Measurements from ENCODE around the gene AHNAK.
"Not testable (repeated sequence)": the region's sequence is repeated elsewhere in the genome, so short reads cannot be mapped to it uniquely, and the experiment has no call there.

The AHNAK gene

DNA sequence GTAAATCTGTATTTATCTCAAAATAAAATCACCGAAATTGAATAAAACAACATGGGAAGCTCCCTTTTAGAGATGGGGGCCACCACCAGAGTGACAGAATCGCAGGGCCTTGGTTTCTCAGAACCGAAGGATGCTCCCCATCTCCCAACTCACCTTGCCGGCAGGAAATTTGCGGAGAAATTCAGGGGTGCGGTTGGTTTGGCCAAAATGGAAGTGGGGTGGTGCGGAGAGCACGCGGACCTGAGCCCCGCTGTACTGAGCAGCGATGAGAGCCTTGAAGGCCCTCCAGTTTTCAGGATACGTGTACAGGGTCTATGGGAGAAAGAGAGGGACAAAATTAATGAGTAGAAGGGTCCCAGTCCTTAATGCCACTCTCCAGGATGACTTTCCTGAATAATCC is 25.8 kb upstream of the AHNAK start:
- Histone ChIP-seq H3K36me3 (ENCODE audit: control insufficient read depth in 1 of 2, insufficient read depth in 2 of 2, low read length in 2 of 2) (peaks cover 25 to 61% of the 10 kb centered on the region in 2 donors), H3K4me1 (ENCODE audit: control insufficient read depth in 1 of 2, insufficient read depth in 2 of 2, low read length in 2 of 2) (peaks cover 27 to 31% of the 10 kb centered on the region in 2 donors), H3K9me3 (ENCODE audit: control insufficient read depth in 1 of 2, low read length in 2 of 2) (no peaks in the 10 kb centered on the region), H3K27ac (ENCODE audit: low read depth, low read length) (no peak overlapping the region), H3K4me3 (ENCODE audit: low read depth in 1 of 2, low read length in 2 of 2) (peak overlapping the region; percentile 90 to 97), H3K9ac (ENCODE audit: low read depth in 1 of 2, low read length in 2 of 2) (peak overlapping the region; percentile 78 to 84), H3K27me3 (ENCODE audit: control insufficient read depth in 1 of 2, insufficient read depth in 2 of 2, low read length in 2 of 2) (no peaks in the 10 kb centered on the region)

DNA sequence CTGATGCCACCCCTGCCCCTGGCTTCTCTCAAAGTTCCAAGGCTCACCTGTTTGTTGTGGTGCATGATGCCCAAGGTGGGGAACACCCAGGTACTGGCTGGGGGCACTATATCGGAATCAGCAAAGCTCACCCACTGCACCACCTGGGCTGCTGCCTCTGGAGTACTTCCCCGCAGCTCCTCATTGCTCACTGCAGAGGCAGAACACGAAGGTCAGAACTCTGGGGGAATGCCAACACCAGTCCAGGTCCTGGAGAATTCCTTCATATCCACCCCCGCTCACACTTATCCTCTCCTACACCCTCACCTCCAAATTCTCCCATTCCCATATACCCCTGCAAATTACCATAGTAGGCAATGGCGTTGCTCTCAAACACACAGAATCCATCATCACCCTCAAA is 24.9 kb upstream of the AHNAK start:
- H3K9ac ChIP-seq (ENCODE audit: low read depth in 1 of 2, low read length in 2 of 2) = not testable (repeated sequence)
- Histone ChIP-seq H3K4me1 (ENCODE audit: control insufficient read depth in 1 of 2, insufficient read depth in 2 of 2, low read length in 2 of 2) (peaks cover 24 to 27% of the 10 kb centered on the region in 2 donors), H3K36me3 (ENCODE audit: control insufficient read depth in 1 of 2, insufficient read depth in 2 of 2, low read length in 2 of 2) (peaks cover 35 to 61% of the 10 kb centered on the region in 2 donors)

DNA sequence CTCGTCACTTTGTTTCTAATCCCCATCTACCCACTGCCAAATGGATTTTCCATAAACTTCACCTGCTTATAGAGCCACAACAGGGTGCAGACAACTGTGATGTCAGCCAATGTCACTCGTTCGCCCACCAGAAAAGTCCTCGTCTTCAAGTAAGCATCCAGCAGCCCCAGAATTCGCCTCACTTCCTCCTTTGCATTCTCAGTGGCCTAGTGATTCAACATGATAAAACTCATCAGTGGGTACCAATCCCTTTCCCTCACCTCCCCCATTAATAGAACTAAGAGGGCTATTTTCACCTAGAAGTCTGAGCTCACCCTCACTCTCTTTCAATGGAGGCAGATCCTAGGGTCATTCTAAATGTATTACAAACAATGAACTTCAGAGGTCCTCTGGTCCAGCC is 24.3 kb upstream of the AHNAK start:
- H3K4me3 ChIP-seq (ENCODE audit: low read depth in 1 of 2, low read length in 2 of 2); H3K9ac ChIP-seq (ENCODE audit: low read depth in 1 of 2, low read length in 2 of 2); H3K9me3 ChIP-seq (ENCODE audit: control insufficient read depth in 1 of 2, low read length in 2 of 2); H3K27me3 ChIP-seq (ENCODE audit: control insufficient read depth in 1 of 2, insufficient read depth in 2 of 2, low read length in 2 of 2); H3K27ac ChIP-seq (ENCODE audit: low read depth, low read length): not testable (repeated sequence)
- peaks cover 24 to 31% of the 10 kb centered on the region in 2 donors for H3K4me1 ChIP-seq (ENCODE audit: control insufficient read depth in 1 of 2, insufficient read depth in 2 of 2, low read length in 2 of 2)
- H3K36me3 ChIP-seq (ENCODE audit: control insufficient read depth in 1 of 2, insufficient read depth in 2 of 2, low read length in 2 of 2) = peaks cover 35 to 61% of the 10 kb centered on the region in 2 donors

More for the DNA sequence above, 24.9 kb upstream of the AHNAK start:
- H3K9me3 ChIP-seq (ENCODE audit: control insufficient read depth in 1 of 2, low read length in 2 of 2); H3K27ac ChIP-seq (ENCODE audit: low read depth, low read length); H3K4me3 ChIP-seq (ENCODE audit: low read depth in 1 of 2, low read length in 2 of 2); H3K27me3 ChIP-seq (ENCODE audit: control insufficient read depth in 1 of 2, insufficient read depth in 2 of 2, low read length in 2 of 2): not testable (repeated sequence)

DNA sequence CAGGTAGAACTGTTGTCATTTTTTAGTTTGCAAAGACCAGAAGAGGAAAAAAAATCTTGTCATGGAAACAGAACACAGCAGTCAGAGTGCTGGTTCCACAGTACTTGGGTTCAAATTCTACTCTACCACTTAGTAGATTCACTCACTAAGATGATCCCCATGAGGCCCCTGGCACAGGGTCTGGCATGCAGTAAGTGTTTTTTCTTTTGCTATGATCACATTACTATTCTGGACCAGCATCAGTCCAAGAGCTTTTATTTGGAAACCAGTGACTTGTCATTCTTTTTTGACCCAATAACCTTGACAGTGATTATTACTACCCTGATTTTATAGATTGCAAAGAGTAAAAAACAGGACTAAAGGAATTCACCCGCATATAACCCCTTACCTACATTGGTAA is 23.0 kb upstream of the AHNAK start:
- Histone ChIP-seq H3K4me1 (ENCODE audit: control insufficient read depth in 1 of 2, insufficient read depth in 2 of 2, low read length in 2 of 2) (peaks cover 26 to 28% of the 10 kb centered on the region in 2 donors), H3K36me3 (ENCODE audit: control insufficient read depth in 1 of 2, insufficient read depth in 2 of 2, low read length in 2 of 2) (peaks cover 39 to 70% of the 10 kb centered on the region in 2 donors), H3K9ac (ENCODE audit: low read depth in 1 of 2, low read length in 2 of 2) (no peak overlapping the region), H3K27me3 (ENCODE audit: control insufficient read depth in 1 of 2, insufficient read depth in 2 of 2, low read length in 2 of 2) (no peaks in the 10 kb centered on the region), H3K4me3 (ENCODE audit: low read depth in 1 of 2, low read length in 2 of 2) (no peak overlapping the region), H3K9me3 (ENCODE audit: control insufficient read depth in 1 of 2, low read length in 2 of 2) (no peaks in the 10 kb centered on the region), H3K27ac (ENCODE audit: low read depth, low read length) (no peak overlapping the region)

DNA sequence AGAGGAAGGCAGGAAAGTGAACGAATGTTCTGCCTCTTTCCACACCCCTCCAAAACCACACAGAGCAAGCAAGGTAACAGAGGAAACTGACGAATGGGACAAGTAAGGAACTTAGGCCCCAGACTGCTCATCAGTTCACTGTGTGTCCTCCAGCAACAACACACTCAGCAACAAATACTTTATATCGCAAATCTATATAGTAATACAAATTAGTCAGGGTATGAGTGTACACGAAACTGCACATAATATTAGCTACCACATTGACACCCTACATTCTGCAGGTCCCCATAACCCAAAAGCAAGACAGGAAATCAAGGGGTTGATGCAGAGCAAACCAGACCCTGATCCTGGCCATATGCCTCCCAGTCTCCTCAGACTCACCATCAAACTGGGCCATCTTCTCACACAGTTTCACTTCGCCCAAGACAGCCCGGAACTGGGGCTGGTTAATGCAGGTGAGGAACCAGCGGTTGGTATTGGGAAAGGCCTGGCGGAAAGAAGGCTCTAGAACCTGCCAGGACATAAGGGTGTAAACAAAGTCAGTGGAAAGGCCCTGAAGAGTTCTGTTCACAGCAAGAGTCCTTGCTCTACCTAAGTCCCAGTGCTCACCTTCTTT is 20.5 kb upstream of the AHNAK start:
- Histone ChIP-seq H3K9me3 (ENCODE audit: control insufficient read depth in 1 of 2, low read length in 2 of 2) (no peaks in the 10 kb centered on the region), H3K27ac (ENCODE audit: low read depth, low read length) (no peak overlapping the region), H3K27me3 (ENCODE audit: control insufficient read depth in 1 of 2, insufficient read depth in 2 of 2, low read length in 2 of 2) (no peaks in the 10 kb centered on the region), H3K4me3 (ENCODE audit: low read depth in 1 of 2, low read length in 2 of 2) (no peak overlapping the region), H3K4me1 (ENCODE audit: control insufficient read depth in 1 of 2, insufficient read depth in 2 of 2, low read length in 2 of 2) (peaks cover 17 to 19% of the 10 kb centered on the region in 2 donors), H3K9ac (ENCODE audit: low read depth in 1 of 2, low read length in 2 of 2) (no peak overlapping the region), H3K36me3 (ENCODE audit: control insufficient read depth in 1 of 2, insufficient read depth in 2 of 2, low read length in 2 of 2) (peaks cover 47 to 84% of the 10 kb centered on the region in 2 donors)

DNA sequence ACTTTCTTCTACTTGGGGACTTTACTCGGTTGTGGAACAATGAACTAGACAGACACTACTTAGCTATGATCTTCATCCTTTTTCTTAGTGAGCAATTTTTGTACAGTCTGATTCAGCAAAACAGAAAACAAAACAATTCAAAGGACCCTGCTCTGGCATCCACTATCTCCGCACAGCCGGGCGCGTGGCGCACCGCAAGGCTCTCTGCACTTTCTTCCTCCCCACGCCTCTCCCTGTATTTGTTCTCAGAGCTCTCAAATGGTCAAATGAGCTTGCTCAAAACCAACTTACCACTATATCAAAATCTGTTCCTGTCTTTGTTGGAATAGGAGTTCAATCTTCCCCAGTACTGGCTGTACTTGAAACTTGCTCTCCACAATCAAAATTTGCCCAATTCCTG is 19.6 kb upstream of the AHNAK start:
- peaks cover 10 to 15% of the 10 kb centered on the region in 2 donors for H3K4me1 ChIP-seq (ENCODE audit: control insufficient read depth in 1 of 2, insufficient read depth in 2 of 2, low read length in 2 of 2)
- no peak overlapping the region for H3K27ac ChIP-seq (ENCODE audit: low read depth, low read length)
- H3K36me3 ChIP-seq (ENCODE audit: control insufficient read depth in 1 of 2, insufficient read depth in 2 of 2, low read length in 2 of 2) = peaks cover 38 to 80% of the 10 kb centered on the region in 2 donors

DNA sequence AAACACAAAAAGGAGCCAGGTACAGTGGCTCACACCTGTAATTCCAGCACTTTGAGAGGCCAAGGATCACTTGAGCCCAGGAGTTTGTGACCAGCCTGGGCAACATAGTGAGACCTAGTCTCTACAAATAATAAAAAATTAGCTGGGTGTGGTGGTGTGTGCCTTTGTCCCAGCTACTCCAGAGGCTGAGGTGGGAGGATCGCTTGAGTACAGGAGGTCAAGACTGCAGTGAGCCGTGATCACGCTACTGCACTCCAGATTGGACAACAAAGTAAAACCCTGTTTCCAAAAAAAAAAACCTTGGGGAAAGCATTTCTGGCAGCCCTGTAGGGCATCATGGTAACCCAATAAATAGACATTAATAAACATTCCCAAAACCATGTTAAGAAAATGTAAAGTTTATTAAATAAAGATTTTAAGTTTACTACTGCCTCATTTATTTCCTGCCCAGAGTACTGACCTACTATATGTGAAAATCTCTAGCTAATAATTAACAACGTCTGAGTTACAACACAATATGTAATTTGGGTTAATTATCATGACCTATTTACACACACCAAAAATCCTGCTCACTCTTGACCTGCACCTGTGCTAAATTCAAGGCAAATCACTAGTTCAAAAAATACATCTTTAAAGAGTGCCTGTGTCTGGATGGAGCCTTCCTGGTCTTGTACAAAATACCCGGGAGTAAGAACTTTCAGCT is 18.6 kb upstream of the AHNAK start:
- H3K27ac ChIP-seq (ENCODE audit: low read depth, low read length) = no peak overlapping the region
- no peak overlapping the region for H3K4me3 ChIP-seq (ENCODE audit: low read depth in 1 of 2, low read length in 2 of 2)
- H3K27me3 ChIP-seq (ENCODE audit: control insufficient read depth in 1 of 2, insufficient read depth in 2 of 2, low read length in 2 of 2) = no peaks in the 10 kb centered on the region
- no peaks in the 10 kb centered on the region for H3K9me3 ChIP-seq (ENCODE audit: control insufficient read depth in 1 of 2, low read length in 2 of 2)
- peaks cover 29 to 72% of the 10 kb centered on the region in 2 donors for H3K36me3 ChIP-seq (ENCODE audit: control insufficient read depth in 1 of 2, insufficient read depth in 2 of 2, low read length in 2 of 2)
- H3K9ac ChIP-seq (ENCODE audit: low read depth in 1 of 2, low read length in 2 of 2) = no peak overlapping the region
- H3K4me1 ChIP-seq (ENCODE audit: control insufficient read depth in 1 of 2, insufficient read depth in 2 of 2, low read length in 2 of 2) = peaks cover 13 to 23% of the 10 kb centered on the region in 2 donors

More for the DNA sequence above, 19.6 kb upstream of the AHNAK start:
- Histone ChIP-seq H3K9ac (ENCODE audit: low read depth in 1 of 2, low read length in 2 of 2) (no peak overlapping the region), H3K9me3 (ENCODE audit: control insufficient read depth in 1 of 2, low read length in 2 of 2) (no peaks in the 10 kb centered on the region), H3K27me3 (ENCODE audit: control insufficient read depth in 1 of 2, insufficient read depth in 2 of 2, low read length in 2 of 2) (no peaks in the 10 kb centered on the region), H3K4me3 (ENCODE audit: low read depth in 1 of 2, low read length in 2 of 2) (no peak overlapping the region)

DNA sequence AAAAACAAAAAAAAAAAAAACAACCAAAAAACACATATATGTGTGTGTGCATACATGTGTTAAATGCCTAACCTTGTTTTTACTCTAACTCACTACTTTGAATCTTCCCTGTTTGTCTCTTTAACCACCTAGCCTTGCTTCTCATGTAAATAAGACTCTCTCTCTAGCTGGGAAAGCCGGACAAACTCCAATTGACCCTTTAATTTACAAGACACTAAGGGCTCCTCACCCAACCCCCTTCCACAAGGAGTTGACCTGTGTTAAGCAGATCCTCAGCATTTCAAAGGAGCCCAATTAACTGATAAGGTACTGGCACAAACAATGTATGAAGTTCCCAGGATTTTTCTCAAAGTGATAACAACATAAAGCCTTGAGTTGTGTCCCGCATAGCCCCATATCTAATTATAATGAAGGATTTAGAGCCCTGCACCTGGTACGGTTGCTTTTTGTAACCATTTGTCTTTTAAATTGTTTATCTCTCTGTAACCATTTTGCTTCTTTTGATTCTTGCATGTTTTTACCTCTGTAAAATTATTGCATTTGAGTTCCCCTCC is 15.1 kb upstream of the AHNAK start:
- not testable (repeated sequence) for H3K9ac ChIP-seq (ENCODE audit: low read depth in 1 of 2, low read length in 2 of 2); H3K27ac ChIP-seq (ENCODE audit: low read depth, low read length); H3K27me3 ChIP-seq (ENCODE audit: control insufficient read depth in 1 of 2, insufficient read depth in 2 of 2, low read length in 2 of 2); H3K4me3 ChIP-seq (ENCODE audit: low read depth in 1 of 2, low read length in 2 of 2); H3K9me3 ChIP-seq (ENCODE audit: control insufficient read depth in 1 of 2, low read length in 2 of 2)
- Histone ChIP-seq H3K4me1 (ENCODE audit: control insufficient read depth in 1 of 2, insufficient read depth in 2 of 2, low read length in 2 of 2) (peaks cover 25 to 49% of the 10 kb centered on the region in 2 donors), H3K36me3 (ENCODE audit: control insufficient read depth in 1 of 2, insufficient read depth in 2 of 2, low read length in 2 of 2) (peaks cover 32 to 60% of the 10 kb centered on the region in 2 donors)

DNA sequence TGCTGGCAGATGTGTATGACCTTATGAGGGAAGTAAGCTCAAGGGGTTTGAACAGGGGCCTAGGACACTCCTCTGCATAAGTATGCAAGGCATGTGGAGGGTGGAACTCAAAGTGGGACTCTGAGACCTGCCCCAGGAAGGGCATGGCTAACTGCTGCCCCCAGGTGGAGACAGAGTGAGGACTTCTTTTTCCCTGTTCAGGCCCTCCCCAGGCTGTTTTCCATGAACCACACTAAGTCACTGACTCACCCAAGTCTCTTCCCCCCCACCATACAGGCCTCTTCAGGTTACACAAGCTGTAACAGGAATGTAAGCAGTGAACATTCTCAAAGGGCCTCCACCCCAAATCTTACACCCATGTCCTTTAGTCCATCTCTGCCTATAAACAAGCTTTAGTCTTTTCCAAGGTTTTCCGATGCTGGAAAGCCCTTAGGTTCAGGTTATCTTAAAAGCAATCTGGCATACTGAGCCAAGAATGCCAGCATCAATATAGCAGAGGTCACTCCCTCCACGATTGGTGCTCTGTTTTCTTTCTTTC is 14.0 kb upstream of the AHNAK start:
- H3K9ac ChIP-seq (ENCODE audit: low read depth in 1 of 2, low read length in 2 of 2) = no peak overlapping the region

DNA sequence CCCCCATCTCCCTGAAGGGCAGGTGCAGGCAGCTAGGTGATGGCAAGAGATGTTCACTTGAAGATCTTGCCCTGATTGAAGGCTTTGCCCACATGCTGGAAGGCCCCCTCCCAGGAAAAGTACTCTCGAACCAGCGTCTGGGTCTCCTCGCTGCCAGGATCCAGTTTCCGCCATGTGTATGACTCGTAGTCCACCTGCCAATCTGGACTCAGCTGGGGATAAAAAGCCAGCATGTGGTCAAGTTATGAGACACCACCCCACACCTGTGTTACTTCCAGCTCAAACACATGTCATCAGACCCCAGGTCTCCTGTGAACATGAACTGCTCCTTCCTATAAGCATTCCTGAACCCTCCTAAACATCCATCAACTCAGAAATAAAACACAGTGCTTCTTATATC is 13.0 kb upstream of the AHNAK start:
- not testable (repeated sequence) for H3K9me3 ChIP-seq (ENCODE audit: control insufficient read depth in 1 of 2, low read length in 2 of 2); H3K27me3 ChIP-seq (ENCODE audit: control insufficient read depth in 1 of 2, insufficient read depth in 2 of 2, low read length in 2 of 2); H3K4me3 ChIP-seq (ENCODE audit: low read depth in 1 of 2, low read length in 2 of 2); H3K27ac ChIP-seq (ENCODE audit: low read depth, low read length); H3K9ac ChIP-seq (ENCODE audit: low read depth in 1 of 2, low read length in 2 of 2)
- H3K36me3 ChIP-seq (ENCODE audit: control insufficient read depth in 1 of 2, insufficient read depth in 2 of 2, low read length in 2 of 2) = peaks cover 20 to 42% of the 10 kb centered on the region in 2 donors
- H3K4me1 ChIP-seq (ENCODE audit: control insufficient read depth in 1 of 2, insufficient read depth in 2 of 2, low read length in 2 of 2) = peaks cover 37 to 55% of the 10 kb centered on the region in 2 donors

More for the DNA sequence above, 14.0 kb upstream of the AHNAK start:
- Histone ChIP-seq H3K9me3 (ENCODE audit: control insufficient read depth in 1 of 2, low read length in 2 of 2) (no peaks in the 10 kb centered on the region), H3K27ac (ENCODE audit: low read depth, low read length) (peak overlapping the region; percentile 69), H3K4me3 (ENCODE audit: low read depth in 1 of 2, low read length in 2 of 2) (no peak overlapping the region), H3K27me3 (ENCODE audit: control insufficient read depth in 1 of 2, insufficient read depth in 2 of 2, low read length in 2 of 2) (no peaks in the 10 kb centered on the region), H3K4me1 (ENCODE audit: control insufficient read depth in 1 of 2, insufficient read depth in 2 of 2, low read length in 2 of 2) (peaks cover 34 to 53% of the 10 kb centered on the region in 2 donors), H3K36me3 (ENCODE audit: control insufficient read depth in 1 of 2, insufficient read depth in 2 of 2, low read length in 2 of 2) (peaks cover 21 to 49% of the 10 kb centered on the region in 2 donors)
